Hepatocyte (in vitro differentiated cells): Measurements from ENCODE around the gene FLRT1. TPM values are rescaled to one million over a fixed set of nuclear protein-coding genes. Genes with fewer than 3 reads are reported as not detected.

Experiments used
- DNase-seq: peaks from one replicate; pipeline ENCODE4 v3.0.0-alpha.2; 2016; ENCODE audit warnings: low spot score
- H2AFZ ChIP-seq: fragments of 200-600 bp; sonication (generic); 2 replicates; pipeline ENCODE4 v1.6.0; 2016; ENCODE audit warnings: antibody characterized with exemption, mild to moderate bottlenecking
- H3K27ac ChIP-seq: fragments of 200-600 bp; sonication (generic); 2 replicates; pipeline ENCODE4 v1.5.1; 2016; ENCODE audit warnings: mild to moderate bottlenecking
- H3K27me3 ChIP-seq: fragments of 200-600 bp; sonication (generic); 2 replicates; pipeline ENCODE4 v1.6.1; 2016
- H3K36me3 ChIP-seq: fragments of 200-600 bp; sonication (generic); replicated peaks from 2 replicates; pipeline ENCODE4 v1.5.1; 2016; ENCODE audit warnings: low read depth; ENCODE audit not compliant: insufficient read depth
- H3K4me1 ChIP-seq: fragments of 200-600 bp; sonication (generic); 2 replicates; pipeline ENCODE4 v1.5.1; 2016; ENCODE audit warnings: mild to moderate bottlenecking, moderate library complexity; ENCODE audit not compliant: insufficient read depth
- H3K4me2 ChIP-seq: fragments of 200-600 bp; sonication (generic); 2 replicates; pipeline ENCODE4 v1.6.0; 2016
- H3K4me3 ChIP-seq: fragments of 200-600 bp; sonication (generic); 2 replicates; pipeline ENCODE4 v1.5.1; 2016; ENCODE audit warnings: mild to moderate bottlenecking
- H3K79me2 ChIP-seq: fragments of 200-600 bp; sonication (generic); 2 replicates; pipeline ENCODE4 v1.6.0; 2017; ENCODE audit warnings: mild to moderate bottlenecking
- H3K9me2 ChIP-seq: fragments of 200-600 bp; sonication (generic); replicated peaks from 2 replicates; pipeline ENCODE4 v1.6.0; 2017; ENCODE audit warnings: mild to moderate bottlenecking; ENCODE audit not compliant: insufficient read depth
- H3K9me3 ChIP-seq: fragments of 200-600 bp; sonication (generic); 2 replicates; pipeline ENCODE4 v1.5.1; 2016; ENCODE audit warnings: low read depth, mild to moderate bottlenecking
- H4K20me1 ChIP-seq: fragments of 200-600 bp; sonication (generic); 2 replicates; pipeline ENCODE4 v1.6.0; 2016; ENCODE audit warnings: mild to moderate bottlenecking; ENCODE audit not compliant: insufficient read depth, poor library complexity, severe bottlenecking
- CTCF ChIP-seq: fragments of 200-600 bp; sonication (generic); IDR thresholded peaks from 2 replicates; pipeline ENCODE4 v1.5.1; 2016; ENCODE audit warnings: antibody characterized with exemption, mild to moderate bottlenecking; ENCODE audit not compliant: poor library complexity
- EZH2 ChIP-seq: fragments of 200-600 bp; sonication (generic); IDR thresholded peaks from 2 replicates; pipeline ENCODE4 v1.6.1; 2016; ENCODE audit warnings: antibody characterized with exemption, mild to moderate bottlenecking, borderline replicate concordance
- EZH2phosphoT487 ChIP-seq: fragments of 200-600 bp; sonication (generic); IDR thresholded peaks from one replicate; pipeline ENCODE4 v1.6.1; 2018; ENCODE audit warnings: antibody characterized with exemption, mild to moderate bottlenecking, low read depth, moderate library complexity; ENCODE audit not compliant: unreplicated experiment, severe bottlenecking
- WGBS: methylation state at CpG from one replicate; pipeline ENCODE4 v1.1.6; 2016; ENCODE audit warnings: low lambda C conversion rate; ENCODE audit errors: missing lambda C conversion rate; 5-methylcytosine and 5-hydroxymethylcytosine counted together
- polyA plus RNA-seq: library from polyadenylated mRNA; unstranded; fragments of >200 nt; fragmentation: Nextera tagmentation; extraction: Ambion mirVana; gene quantifications from 2 replicates; pipeline ENCODE4 v1.2.1, GENCODE V29; 2016
- total RNA-seq: library from RNA; depleted of rRNA; stranded (reverse); fragments of >200 nt; gene quantifications from 2 replicates; pipeline ENCODE4 v1.2.3, GENCODE V29; 2014

Gene FLRT1
- total and polyA plus RNA-seq, 2 experiments from 2014 or later, result 0.34 to 0.43 TPM

GRCh38 chr11:64071849-64072248, 36.1 kb downstream of the FLRT1 start:
- no peaks in the 10 kb centered on the region for H3K27me3 ChIP-seq
- H3K27ac ChIP-seq, result no peak overlapping the region
- H4K20me1 ChIP-seq, result no peaks in the 10 kb centered on the region
- 86% methylated on average over 20 of the region's 20 CpGs for WGBS
- H3K79me2 ChIP-seq, result no peaks in the 10 kb centered on the region
- DNase-seq, result no peak
- H3K4me3 ChIP-seq, result no peak overlapping the region
- H2AFZ ChIP-seq, result no peak overlapping the region
- peaks cover 40% of the 10 kb centered on the region for H3K4me1 ChIP-seq
- H3K36me3 ChIP-seq, result no peaks in the 10 kb centered on the region
- H3K9me2 ChIP-seq, result no peaks in the 10 kb centered on the region
- no peaks in the 10 kb centered on the region for H3K9me3 ChIP-seq
- TF ChIP-seq CTCF (no peak), EZH2 (no peak), EZH2phosphoT487 (no peak)
- H3K4me2 ChIP-seq, result no peak overlapping the region

DNA sequence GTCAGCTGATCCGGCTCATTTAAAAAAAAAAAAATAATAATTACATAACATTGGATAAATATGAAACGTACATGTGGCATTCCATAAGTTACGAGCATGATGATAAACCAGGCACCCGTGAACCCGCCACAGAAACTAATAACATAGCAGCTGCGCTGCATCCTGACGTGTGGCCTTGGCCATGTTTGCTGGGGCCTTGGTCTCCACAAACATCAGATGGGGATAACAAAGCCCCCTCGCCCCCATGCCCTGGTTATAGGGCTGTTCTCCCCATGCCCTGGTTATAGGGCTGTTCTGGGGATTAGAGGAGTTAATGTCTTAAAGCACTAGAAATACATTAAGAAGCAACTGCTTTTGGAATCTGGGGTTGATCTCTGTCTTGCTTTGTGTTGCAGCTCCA, 36.7 kb downstream of the FLRT1 start:
- Histone ChIP-seq H3K27ac (no peak overlapping the region), H3K9me3 (no peaks in the 10 kb centered on the region), H3K36me3 (no peaks in the 10 kb centered on the region), H2AFZ (no peak overlapping the region), H3K4me2 (no peak overlapping the region), H3K79me2 (no peaks in the 10 kb centered on the region), H3K27me3 (no peaks in the 10 kb centered on the region), H3K4me3 (no peak overlapping the region), H3K9me2 (no peaks in the 10 kb centered on the region), H3K4me1 (peaks cover 38% of the 10 kb centered on the region), H4K20me1 (no peaks in the 10 kb centered on the region)
- no peak for TF ChIP-seq CTCF
- TF ChIP-seq EZH2, result no peak
- TF ChIP-seq EZH2phosphoT487, result no peak
- no peak for DNase-seq
- WGBS, result 78% methylated on average over 8 of the region's 8 CpGs

DNA sequence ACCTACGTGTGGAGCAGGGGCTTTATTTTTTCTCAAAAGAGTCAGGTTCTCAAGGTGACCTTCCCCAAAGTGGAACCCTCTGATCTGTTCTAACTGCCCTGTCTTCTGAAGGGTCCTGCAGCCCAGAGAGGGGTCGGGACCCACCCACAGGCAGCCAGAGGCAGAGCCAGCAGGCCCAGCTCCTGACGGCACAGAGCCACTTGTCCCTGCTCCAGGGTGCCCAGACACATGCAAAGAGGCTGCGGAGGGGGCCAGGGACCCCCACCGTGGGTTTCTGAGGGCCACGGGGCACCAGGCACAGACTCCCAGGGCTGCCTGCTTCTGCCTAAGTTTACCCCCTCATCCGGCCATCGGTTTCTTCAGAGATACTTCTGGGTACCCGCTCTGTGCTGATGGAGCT, 37.1 kb downstream of the FLRT1 start:
- Histone ChIP-seq H3K36me3 (no peaks in the 10 kb centered on the region), H3K27me3 (no peaks in the 10 kb centered on the region), H3K9me2 (no peaks in the 10 kb centered on the region), H3K4me2 (no peak overlapping the region), H2AFZ (no peak overlapping the region), H4K20me1 (no peaks in the 10 kb centered on the region), H3K4me1 (peaks cover 35% of the 10 kb centered on the region), H3K27ac (no peak overlapping the region), H3K9me3 (no peaks in the 10 kb centered on the region), H3K79me2 (no peaks in the 10 kb centered on the region), H3K4me3 (no peak overlapping the region)
- no peak for DNase-seq
- 89% methylated on average over 9 of the region's 9 CpGs for WGBS
- no peak for TF ChIP-seq EZH2phosphoT487
- TF ChIP-seq EZH2, result no peak
- no peak for TF ChIP-seq CTCF

- Histone ChIP-seq H3K36me3 (no peaks in the 10 kb centered on the region), H4K20me1 (no peaks in the 10 kb centered on the region), H3K27me3 (no peaks in the 10 kb centered on the region), H3K9me2 (no peaks in the 10 kb centered on the region), H3K4me3 (no peak overlapping the region), H3K4me2 (no peak overlapping the region), H3K27ac (no peak overlapping the region), H3K9me3 (no peaks in the 10 kb centered on the region), H2AFZ (no peak overlapping the region), H3K4me1 (peaks cover 30% of the 10 kb centered on the region), H3K79me2 (no peaks in the 10 kb centered on the region)
- WGBS, result 83% methylated on average over 13 of the region's 13 CpGs
- no peak for TF ChIP-seq EZH2
- TF ChIP-seq CTCF, result no peak
- TF ChIP-seq EZH2phosphoT487, result no peak
- no peak for DNase-seq
Measured at GRCh38 chr11:64073542-64073941, 37.8 kb downstream of the FLRT1 start.
